Measurements from ENCODE around the gene ENOSF1. TPM values are rescaled to one million over a fixed set of nuclear protein-coding genes. Genes with fewer than 3 reads are reported as not detected.
"Not testable (repeated sequence)": the region's sequence is repeated elsewhere in the genome, so short reads cannot be mapped to it uniquely, and the experiment has no call there.

ENOSF1 gene
- total RNA-seq: 178 TPM

- no peaks in the 10 kb centered on the region for H3K36me3 ChIP-seq
- peak within 1 kb of the TSS; percentile 63 to 97 for H3K4me3 ChIP-seq
- intact Hi-C loops (cut with DNase I): loop anchor here (2.0 to 5.0 kb wide), 4 partner anchors 100 to 1945 kb away; partner anchors contain the start of genes SMCHD1, THOC1, USP14 and YES1
- TF ChIP-seq CTCF (IDR thresholded peaks at IDR 0.05): peak; percentile 71 to 93 (median 86)
- peak; percentile 54 to 93 for DNase-seq (ENCODE audit: low spot score in 2 of 2)
- H3K27me3 ChIP-seq: no peaks in the 10 kb centered on the region
- H3K4me1 ChIP-seq: no peaks in the 10 kb centered on the region
- H3K9me3 ChIP-seq: no peaks in the 10 kb centered on the region
- peak within 1 kb of the TSS; percentile 74 to 82 for H3K27ac ChIP-seq
Observed at GRCh38 chr18:712401-713134, at the start of gene ENOSF1. Gene ENOSF1 (minus strand): TSS chr18:712630. CDS start chr18:712587, 43 bp downstream.

GRCh38 chr18:759864-760263 is 47.4 kb upstream of the ENOSF1 start:
- H3K9me3 ChIP-seq; DNase-seq (ENCODE audit: low spot score in 2 of 2); H3K4me3 ChIP-seq; intact Hi-C loops (cut with DNase I); H3K27me3 ChIP-seq; H3K4me1 ChIP-seq; H3K27ac ChIP-seq; H3K36me3 ChIP-seq: not testable (repeated sequence)

GRCh38 chr18:755506-755905 is 43.1 kb upstream of the ENOSF1 start:
- intact Hi-C loops (cut with DNase I): no loop called here
- no peak overlapping the region for H3K27ac ChIP-seq
- TF ChIP-seq CTCF (IDR thresholded peaks at IDR 0.05): no peak
- H3K27me3 ChIP-seq: no peaks in the 10 kb centered on the region
- no peak for DNase-seq (ENCODE audit: low spot score in 2 of 2)
- H3K4me3 ChIP-seq: no peak overlapping the region
- H3K4me1 ChIP-seq: no peaks in the 10 kb centered on the region
- no peaks in the 10 kb centered on the region for H3K9me3 ChIP-seq
- peaks cover 0 to 5% of the 10 kb centered on the region in 2 donors for H3K36me3 ChIP-seq

DNA sequence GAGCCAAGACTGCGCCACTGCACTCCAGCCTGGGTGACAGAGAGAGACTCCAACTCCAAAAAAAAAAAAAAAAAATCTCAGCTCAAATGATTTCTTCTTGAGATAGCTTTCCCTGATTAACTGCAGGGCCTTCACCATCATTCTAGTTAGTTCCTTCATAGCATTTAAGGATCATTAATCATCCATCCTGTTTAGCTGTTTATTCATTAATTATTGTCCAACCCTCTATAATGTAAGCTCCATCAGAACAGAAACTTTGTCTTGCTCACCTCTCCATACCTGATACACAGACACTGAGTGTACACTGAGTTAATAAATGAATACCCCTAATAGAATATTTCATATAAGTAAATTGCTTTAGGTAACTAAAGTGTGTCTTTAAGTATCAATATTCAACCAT is 42.2 kb upstream of the ENOSF1 start:
- Histone ChIP-seq H3K27me3 (no peaks in the 10 kb centered on the region), H3K36me3 (peaks cover 0 to 5% of the 10 kb centered on the region in 2 donors), H3K9me3 (no peaks in the 10 kb centered on the region), H3K4me3 (no peak overlapping the region), H3K27ac (no peak overlapping the region), H3K4me1 (no peaks in the 10 kb centered on the region)
- intact Hi-C loops (cut with DNase I): no loop called here
- no peak for TF ChIP-seq CTCF (IDR thresholded peaks at IDR 0.05)
- DNase-seq (ENCODE audit: low spot score in 2 of 2): no peak

DNA sequence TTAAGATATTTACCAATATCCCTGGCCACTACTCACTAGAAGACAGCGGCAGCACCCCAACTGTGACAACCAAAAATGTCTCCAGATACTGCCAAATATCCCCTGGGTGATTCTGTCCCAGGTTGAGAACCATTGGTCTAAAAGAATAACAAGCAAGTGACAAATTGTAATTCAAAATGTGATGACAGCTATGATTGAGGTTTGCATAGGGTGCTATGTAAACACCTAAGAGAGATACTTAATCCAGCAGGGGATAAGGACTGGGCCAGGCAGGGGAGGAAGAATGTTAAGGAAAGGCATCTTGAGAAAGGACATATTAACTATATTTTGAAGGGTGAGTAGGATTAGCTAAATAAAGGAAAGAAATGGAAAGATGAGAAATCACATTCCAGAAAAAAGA is 38.0 kb upstream of the ENOSF1 start:
- Histone ChIP-seq H3K27me3 (no peaks in the 10 kb centered on the region), H3K4me3 (no peak overlapping the region), H3K27ac (no peak overlapping the region), H3K4me1 (no peaks in the 10 kb centered on the region), H3K36me3 (peaks cover 4 to 14% of the 10 kb centered on the region in 2 donors), H3K9me3 (no peaks in the 10 kb centered on the region)
- intact Hi-C loops (cut with DNase I): no loop called here
- no peak for TF ChIP-seq CTCF (IDR thresholded peaks at IDR 0.05)
- no peak for DNase-seq (ENCODE audit: low spot score in 2 of 2)

DNA sequence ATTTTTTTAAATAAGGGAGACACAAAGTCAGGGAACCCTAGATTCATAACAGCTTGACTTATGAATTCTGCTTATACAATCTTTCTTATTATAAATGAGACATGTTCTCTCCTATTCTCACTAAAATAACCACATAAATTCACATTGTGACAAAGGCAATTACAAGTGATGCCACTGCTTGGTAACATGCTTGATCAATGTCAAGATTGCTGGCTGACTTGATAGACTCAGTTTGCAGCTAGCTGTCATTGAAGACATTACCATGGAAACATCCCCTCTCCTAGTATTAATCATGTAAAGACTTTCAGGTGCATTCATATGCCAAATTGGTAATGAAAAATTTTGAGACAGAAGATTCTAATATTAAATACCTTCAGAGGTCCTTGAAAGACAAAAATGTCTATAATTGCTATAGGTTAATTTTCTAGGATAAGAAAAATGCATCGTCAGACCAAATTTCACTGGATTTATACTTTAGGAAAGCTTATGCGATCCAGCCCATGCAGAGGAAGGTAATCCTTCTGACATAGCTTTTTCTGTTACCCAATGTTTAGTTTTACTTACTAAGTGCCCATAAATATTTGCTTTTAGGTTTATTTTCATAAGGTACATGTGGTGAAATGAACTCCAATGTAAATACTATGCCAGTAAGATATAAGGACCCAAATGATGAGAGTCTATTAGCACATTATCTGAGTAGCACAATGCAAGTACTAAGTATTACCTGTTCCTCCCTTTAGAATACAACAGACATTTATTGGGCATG is 32.6 kb upstream of the ENOSF1 start:
- Histone ChIP-seq H3K9me3 (no peaks in the 10 kb centered on the region), H3K4me3 (no peak overlapping the region), H3K27ac (no peak overlapping the region), H3K4me1 (no peaks in the 10 kb centered on the region), H3K36me3 (peaks cover 0 to 28% of the 10 kb centered on the region in 2 donors), H3K27me3 (no peaks in the 10 kb centered on the region)
- no peak for DNase-seq (ENCODE audit: low spot score in 2 of 2)
- TF ChIP-seq CTCF (IDR thresholded peaks at IDR 0.05): no peak
- intact Hi-C loops (cut with DNase I): no loop called here
